Measurements from ENCODE around the gene NATD1.

NATD1 gene

DNA sequence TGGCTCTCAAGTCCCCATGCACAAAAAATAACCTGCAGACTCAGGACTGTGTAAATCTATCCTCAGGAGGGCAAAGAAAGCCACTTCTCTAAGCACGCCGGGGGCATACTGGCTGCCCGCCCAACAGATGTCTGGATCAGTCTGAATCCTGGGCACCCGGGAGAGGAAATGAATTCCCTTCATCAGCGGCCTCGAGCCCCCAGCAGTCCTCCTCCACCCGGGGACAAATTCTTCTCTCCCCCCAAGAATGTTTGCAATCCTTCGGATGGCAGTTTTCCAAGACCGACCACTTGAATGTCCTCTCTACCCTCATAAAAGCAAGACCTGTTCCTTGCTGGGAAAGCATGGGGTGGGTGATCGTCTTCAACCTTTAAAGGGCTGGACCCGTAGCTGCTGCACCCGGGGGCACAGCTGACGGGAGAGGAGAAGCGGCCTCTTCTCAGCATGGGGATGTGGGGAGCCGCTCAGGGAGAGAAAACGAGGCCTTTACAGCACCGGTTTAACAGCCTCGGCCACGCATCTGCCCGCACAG lies 21.9 kb upstream of the NATD1 start:
- no peak for DNase-seq

DNA sequence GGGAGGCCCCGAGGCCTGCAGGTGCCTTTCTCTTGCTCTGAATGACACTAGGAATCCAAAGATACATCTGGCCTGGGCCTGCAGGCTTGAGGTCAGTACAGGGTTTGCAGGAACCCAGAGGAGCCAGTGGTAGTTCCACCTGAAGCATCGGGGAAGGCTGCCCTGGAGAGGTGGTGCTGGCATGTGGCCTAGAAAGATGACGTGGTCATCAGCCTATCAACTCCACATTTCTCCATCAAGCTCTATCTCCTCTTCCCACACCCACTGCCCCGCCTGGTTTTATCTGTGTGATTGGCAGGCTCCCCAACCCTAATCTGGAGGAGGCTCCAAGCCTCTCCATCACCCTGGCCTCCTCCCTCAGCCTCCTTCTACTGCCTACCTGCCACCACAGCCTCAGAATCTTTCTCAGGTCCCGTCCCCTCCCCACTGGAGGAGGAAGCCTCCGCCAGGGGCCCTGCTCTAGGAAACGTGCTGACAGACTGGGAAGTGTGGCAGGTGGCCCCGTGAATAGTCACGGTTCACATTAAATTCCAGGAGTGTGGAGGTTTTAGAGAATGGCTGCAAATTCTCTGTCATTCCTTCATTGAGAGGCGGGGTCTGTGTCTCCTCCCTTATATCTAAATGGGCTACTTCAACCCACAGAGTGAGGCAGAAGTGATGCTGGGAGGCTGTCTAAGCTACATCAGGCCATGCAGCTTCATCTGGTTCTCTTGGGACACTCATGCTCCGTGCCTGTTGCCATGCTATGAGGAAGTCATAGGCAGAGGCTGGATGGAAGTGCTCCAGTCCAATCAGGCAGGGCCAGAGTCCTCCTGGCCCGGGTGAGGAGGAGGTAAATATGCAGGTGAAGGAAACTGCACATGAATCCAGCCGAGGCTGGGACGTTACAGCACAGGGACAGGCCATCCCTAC lies 19.9 kb upstream of the NATD1 start:
- DNase-seq, result no peak

DNA sequence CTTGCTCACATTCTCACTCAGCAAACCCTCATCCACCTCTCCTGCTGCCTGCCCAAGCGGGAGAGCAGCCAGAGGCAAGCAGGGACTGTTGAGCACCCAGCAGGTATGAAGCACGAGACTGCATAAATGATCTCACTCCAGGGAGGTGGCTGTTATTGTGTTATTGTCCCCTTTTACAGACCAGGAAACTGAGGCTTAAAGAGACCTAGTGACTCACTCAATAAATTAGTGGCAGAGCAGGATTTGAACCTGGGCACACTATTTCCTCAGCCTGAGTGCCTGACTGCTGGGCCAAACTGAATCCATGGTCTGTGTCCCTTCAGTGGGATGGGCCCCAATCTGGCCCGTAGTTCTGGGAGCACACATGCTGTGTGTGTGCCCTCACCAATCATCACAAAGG lies 19.0 kb upstream of the NATD1 start:
- no peak for DNase-seq

DNA sequence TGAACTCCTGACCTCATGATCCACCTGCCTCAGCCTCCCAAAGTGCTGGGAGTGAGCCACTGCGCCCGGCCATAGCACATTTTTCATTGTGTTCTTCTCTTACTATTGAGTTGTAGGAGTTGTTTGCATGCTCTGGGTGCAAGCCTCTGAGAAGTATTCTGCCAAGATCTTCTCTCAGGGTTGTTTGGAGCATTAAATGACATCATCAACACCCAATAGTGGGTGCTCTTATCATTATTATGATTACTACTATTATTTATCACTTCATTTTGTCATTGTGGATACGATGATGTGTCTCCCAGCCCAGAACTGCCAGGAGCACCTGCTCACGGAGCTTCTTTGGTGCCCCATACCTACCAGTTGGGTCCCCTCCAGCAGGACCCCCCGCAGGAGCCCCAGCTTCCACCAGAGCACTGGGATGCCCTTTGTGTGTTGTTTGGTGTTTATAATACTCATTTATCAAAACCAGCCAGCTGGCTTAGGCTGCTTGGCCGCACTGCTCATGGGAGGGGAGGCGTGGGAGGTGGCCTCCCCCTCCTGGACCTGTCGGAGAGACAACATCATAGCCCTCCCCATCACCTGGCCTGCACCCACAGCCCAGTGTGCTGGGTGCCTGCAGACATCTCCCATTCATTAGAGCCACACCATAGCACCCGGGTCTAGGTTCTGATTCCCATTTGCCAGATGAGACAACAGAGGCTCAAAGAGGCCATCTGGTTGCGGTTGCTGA lies 18.4 kb upstream of the NATD1 start:
- DNase-seq, result no peak

DNA sequence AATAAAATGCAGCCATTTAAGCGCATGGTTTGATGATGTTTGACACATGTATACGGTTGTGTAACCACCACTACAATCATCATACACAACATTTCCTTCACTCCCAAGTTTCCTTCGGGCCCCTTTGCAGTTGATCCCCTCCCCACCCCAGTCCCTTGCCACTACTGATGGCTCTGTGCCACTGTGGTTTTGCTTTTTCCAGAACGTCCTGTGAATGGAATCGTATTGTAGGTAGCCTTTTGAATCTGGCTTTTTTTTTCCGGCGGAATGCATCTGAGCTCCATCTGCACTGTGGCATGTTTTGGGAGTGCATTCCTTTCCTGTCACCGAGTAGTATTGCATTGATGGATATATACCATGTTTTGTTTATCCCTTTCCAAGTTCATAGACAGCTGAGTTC lies 16.2 kb upstream of the NATD1 start:
- DNase-seq, result no peak

DNA sequence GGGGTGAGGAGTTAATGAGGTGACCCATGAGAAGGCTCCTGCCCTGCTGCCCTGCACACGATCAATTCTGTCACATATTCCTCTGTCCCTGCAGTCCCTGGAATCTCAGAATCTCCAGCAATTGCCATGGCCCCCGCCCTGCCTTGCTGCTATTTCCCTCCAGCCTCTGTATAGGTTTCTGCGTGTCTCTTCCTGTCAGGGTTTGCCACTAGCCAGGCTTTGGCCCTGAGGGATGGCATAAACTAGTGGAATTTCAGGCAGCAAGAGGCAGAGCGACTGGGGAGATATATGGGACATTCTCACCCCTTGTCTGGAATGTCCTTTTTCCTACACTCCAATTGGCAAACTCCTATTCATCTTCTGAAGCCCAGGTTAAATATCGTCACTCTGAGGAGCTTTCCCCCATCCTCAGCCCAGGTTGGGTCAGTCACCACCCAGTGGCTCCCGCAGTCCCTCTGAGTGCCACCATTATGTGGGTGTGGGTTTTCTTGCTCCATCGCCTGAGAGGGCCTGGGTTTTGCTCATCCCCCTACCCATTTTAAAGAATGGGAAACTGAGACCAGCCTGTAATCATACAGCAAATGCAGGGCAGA lies 15.5 kb upstream of the NATD1 start:
- no peak for DNase-seq

DNA sequence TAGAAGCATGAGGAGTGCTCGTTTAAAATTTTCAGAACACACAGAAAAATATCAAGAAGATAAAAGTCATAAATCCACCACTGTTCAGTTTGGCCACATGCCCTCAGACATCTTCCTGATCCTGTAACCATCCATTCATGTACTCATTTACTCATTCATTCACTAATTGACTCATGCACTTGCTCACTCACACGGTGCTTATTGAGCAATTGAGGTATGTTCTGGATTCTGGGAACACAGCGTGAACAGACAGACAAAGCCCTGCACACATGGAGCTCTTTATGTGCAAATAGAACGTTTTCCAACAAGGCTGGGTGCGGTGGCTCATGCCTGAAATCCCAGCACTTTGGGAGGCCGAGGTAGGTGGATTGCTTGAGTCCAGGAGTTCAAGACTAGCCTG lies 10.2 kb upstream of the NATD1 start:
- no peak for DNase-seq

DNA sequence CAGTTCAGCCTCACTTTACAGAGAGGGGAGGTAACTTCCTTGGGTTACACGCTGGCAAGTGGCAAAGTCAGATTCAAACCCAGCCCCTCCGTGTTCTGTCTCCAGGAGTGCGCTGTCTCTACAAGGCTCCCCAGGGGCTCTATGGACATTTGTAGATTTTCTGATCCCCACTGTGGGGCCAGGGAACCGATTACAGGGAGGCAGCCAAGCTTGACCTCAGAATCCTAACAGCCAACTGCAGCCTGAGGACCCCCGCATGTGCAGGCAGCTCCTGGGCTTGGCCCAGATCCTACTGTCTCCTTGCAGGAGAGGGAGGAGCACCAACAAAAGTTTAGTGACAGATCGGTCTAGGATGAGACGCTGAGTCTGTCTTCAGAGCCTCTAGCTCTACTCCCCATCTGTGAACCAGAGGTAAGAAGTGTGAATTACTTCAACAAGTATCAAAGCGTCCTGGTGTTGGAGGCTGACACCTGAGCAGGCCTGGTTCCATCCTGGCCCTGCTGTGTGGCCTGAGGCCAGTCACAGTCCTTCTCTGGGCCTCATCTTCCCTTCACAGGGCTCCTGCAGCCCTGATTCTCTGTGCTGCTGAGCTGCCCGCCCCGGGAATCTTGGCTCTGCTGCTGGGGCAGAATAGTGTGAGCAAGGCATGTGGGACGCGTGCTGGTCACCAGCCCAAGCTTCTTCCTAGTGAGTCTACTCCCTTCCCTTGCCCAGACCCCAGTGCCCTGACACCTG lies 9.2 kb upstream of the NATD1 start:
- DNase-seq, result no peak

DNA sequence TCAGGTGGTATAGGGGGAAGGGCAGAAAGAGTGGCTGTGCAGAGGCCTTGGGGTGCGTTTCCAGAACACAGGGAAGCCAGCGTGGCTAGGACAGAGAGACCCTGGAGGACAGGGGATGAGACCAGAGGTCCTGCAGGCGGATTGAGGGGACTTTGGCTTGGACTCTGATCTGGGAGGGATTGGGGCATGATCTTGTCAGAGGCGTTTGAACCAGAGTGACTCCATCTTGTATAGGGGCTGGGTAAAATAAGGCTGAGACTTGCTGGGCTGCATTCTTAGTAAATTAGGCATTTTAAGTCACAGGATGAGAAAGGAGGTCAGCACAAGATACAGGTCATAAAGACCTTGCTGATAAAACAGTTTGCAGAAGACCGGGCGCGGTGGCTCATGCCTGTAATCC lies 5.4 kb upstream of the NATD1 start:
- no peak for DNase-seq

DNA sequence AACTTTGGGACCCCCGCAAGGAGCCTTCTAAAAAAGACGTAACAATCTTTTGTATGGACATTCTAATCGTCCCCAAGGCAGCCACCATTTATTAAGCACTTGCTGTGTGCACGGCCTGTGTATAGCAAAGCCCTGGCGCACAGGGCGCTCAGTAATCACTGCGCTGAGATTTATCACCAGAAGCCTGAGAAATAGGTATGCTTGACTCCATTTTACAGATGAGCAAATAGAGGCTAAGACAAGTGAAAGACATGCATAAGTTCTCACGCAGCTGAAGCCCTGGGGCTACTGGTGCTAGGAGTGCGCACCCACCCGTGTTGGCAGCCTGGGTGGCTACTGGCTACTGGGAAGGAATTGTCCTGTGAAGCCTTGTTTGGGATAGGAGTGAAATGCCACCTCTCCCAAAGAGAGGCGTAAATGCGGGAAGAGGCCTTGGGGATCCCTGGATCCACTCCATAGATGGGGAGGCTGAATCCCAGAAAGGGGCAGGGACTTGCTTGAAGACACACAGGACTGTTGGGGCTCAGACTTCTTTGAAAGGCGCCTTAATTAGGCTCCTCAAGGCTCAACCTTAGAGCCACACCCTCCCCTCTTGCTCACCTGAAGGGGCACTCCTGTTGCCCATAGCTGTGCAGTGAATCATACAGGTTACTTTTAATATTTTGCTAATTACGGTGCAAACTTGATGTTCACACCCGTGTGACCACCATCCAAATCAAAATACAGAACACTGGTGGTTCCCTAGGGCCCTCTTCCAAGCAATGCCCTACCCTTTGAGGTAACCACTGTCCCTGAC lies 634 bp upstream of the NATD1 start:
- no peak for DNase-seq

DNA sequence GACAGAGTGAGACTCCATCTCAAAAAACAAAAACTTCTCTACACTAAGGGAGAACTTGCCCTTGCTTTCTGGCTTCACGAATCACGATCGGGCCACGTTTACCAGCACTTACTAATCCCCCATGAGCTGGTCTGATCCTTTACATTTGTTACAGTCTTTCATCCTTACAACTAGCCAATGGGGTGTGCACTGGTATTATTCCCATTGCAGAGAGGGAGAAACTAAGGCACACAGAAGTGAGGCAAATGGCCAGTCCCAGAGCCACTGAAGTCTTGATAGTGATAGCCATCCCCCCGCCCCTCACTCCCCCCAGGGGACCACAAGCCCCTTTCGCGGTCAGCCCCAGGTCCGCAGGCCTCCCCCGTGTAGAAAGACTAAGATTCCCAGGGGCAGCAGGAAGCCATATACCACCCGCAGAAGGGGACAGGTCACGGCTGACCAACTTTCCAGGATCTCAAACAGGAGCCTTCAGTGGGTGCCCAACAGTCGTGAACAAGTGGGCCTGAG lies 868 bp downstream of the NATD1 start:
- DNase-seq, result no peak

DNA sequence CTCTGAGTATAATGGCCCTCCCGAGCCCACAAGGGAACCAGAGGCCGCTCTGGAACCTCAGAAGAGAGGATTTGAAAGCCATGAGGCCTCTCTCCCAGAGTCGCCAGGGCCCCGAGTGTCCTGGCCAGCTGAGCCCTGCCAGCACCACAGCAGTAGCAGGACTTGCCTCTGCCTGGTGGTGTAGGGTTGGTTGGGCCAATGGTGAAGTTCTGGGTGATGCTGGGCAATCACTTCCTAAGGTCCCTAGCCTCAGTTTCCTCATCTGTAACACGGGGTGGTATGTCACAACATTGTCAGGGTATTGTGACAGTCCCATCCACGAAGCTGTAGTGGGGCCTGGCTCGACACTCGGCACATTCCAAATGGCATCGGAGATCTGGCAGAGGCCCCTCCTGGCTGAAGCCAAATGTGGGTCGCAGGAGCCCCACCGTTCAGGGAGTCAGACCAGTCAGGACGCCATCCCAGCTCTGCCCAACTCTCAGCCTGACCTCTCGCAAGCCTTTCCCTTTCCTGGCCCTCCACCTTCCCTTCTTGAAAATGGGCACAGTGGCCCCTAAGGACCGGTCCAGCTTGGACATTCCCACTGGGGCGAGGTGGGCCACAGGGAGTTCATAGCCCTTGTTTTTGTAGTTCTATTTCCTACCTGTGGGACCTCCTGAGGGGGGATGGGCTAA lies 1.7 kb downstream of the NATD1 start:
- no peak for DNase-seq

DNA sequence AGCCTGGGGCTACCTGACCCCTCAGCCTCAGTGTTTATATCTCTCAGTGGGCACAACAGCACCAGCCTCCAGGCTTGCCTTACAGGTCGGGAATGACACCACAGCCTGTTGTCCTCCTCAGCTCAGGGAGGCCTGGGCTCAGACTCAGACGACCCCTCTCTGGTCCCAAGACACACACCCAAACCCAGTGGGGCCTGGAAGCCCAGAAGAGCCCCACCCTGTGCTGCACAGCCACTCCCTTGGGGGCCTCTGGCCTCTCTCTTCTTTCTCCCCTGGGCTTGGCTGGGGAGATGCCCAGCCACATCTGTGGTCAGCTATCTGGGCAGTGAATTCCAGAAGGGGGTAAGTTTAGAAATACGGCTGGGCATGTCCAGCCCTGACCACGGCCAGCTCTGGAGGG lies 2.4 kb downstream of the NATD1 start:
- DNase-seq, result no peak

DNA sequence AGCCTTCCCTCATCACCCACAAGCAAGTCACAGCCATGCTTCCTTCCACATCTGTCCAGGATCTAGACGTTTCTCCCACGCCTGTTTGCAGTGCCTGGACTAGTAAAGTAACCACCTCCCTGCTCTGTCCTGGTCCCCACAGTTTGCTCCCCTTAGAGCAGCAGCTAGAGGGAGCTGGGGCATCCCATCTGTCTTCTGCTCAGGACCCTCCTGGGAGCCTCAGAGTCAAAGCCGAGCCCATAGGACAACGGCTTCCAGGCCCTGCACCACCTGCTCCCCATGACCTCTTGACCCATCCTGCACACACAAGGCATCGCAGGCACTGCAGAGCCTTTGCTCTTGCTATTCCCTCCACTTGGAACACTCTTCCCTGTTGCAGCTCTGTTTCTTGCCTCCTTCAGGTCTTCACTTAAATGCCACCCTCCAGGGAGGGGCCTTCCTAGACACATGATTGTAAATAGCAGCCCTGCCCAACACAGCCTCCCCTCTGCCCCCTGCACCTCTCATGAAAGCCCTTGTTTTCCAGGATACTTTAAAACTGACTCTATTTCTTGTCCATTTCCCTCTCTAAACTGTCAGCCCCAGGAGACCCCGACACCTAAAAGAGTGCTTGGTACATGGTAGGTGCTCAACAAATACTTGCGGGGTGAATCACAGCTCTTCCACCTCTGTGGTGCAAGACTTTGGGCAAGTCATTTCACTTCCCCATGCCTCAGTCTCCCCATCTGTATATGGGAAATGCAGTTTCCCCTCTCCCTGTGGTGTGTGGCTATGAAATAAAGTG lies 3.1 kb downstream of the NATD1 start:
- no peak for DNase-seq

DNA sequence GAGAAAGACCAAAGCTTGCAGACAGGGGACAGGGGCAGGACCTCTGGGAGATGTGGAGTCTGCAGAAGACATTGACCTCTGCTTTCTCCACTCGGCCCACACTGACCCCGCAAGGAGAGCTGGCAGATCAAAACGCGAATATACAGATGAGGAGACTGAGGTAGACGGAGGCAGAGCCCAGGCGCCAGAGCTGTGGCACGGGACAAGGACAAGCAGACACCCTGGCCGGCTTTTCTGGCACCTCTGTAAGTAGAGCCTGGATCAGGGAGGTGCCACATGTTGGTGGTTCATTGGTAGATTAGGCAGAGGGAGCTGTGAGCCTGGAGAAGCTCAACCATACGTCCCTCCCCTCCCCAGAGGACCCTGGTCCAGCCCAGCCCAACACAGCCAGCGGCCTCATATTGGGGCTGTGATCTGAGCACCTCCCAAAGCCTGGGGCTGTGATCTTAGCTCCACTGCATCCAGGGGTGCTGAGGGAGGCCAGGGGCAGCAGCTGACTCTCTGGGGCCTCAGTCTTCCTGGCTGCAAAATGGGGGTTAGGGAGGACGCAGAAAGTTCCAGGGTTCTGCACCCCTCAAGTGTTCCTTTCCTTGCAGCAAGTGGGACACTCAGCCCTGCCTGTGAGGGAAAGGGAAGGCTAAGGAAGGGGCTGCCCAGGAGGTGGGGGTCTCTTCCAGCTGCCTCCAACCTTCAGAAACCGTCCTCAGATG lies 4.0 kb downstream of the NATD1 start:
- DNase-seq, result no peak

DNA sequence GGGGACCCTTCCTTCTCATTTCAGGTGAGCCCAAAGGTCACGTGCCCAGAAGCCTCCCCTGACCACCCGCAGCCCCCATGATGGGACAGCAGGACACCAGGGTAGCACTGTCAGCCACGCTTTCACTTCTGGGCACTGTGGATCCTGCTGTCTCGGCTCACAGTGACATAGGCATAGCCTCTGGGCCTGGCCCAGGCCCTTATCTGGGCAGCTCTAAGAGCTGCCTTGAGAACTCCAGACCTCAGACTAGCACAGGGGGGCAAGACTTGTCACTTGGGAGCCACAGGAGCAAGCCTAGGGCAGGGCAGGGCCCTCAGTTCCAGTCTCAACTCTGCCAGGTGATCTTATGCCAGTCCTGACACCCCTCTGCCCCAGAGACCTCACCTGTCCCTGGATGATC lies 4.7 kb downstream of the NATD1 start:
- no peak for DNase-seq

DNA sequence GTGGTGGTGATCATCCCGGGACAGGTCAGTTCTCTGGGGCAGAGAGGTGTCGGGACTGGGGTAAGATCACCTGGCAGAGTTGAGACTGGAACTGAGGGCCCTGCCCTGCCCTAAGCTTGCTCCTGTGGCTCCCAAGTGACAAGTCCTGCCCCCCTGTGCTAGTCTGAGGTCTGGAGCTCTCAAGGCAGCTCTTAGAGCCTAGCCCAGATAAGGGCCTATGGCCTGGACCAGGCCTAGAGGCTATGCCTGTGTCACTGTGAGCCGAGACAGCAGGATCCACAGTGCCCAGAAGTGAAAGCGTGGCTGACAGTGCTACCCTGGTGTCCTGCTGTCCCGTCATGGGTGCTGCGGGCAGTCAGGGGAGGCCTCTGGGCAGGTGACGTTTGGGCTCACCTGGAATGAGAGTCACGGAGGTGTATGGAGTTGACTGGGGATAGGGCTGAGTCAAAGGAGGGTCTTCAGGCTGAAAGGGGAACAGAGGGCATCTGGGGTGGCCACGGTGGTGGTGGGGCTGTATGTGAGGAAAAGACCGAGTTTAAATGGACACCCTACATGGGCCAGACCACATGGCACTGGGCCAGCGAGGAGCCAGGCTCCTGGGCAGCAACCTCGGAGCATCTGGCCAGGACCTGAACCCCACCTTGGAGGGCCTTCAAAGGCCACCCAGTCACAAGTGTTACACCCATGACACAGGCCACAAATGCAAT lies 5.5 kb downstream of the NATD1 start:
- DNase-seq, result no peak

DNA sequence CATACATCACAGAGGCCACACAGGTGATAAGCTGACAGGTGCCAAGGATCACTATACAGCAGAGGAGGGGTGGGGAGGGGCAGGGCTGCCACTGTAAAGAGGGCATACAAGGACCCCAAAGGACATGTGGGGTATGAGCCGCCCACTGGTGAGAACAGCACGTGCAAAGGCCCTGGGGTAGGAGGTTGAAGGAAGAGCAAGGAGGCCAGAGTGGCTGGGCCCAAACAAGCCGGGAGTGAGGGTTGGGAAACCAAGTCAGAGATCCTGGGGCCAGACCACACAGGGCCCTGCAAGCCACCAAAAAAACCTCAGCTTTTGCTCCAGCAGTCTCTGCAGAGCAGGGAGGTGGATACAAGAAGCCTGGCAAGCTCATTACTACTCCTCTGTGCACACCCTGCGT lies 6.5 kb downstream of the NATD1 start:
- no peak for DNase-seq

DNA sequence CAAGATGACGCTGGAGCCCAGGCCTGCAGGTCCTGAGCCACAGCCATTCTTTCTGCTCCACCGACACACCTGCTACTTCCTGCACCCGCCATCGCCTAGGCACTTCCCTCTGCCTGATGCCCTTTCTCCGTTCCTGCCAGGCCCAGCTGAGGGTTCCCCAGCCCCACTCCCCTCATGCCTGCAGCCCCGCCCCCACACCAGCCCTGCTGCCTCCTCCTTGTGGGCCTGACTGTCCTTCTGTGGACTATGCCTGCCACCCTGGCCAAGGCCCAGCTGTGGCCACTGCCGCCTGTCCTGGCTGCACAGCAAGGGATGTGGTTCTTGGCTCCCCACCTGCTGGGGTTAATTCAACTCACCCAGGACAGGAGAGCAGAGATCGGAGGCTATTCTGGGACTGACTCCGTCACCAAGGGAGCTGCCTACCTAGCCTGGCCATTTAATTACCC lies 7.5 kb downstream of the NATD1 start:
- no peak for DNase-seq

All from 8988T (cell line).